GM18505 (cell line): ENCODE data around the gene CSDE1.

Experiments
- ATAC-seq: cut with Tn5 transposase; IDR thresholded peaks from one replicate; pipeline ENCODE4 v1.9.1; 2021; ENCODE audit not compliant: unreplicated experiment
- POLR2A ChIP-seq: IDR thresholded peaks from 4 replicates; pipeline ENCODE4 v1.6.1; 2011; ENCODE audit warnings: borderline replicate concordance; ENCODE audit not compliant: insufficient read depth, insufficient read length; ENCODE audit errors: extremely low read depth

Gene CSDE1

GRCh38 chr1:114729782-114730181 lies 28.0 kb downstream of the CSDE1 start:
- no peak for ATAC-seq
- TF ChIP-seq POLR2A = no peak

- TF ChIP-seq POLR2A = no peak
- ATAC-seq = no peak
Observed at GRCh38 chr1:114728553-114728952, 29.2 kb downstream of the CSDE1 start.

GRCh38 chr1:114725230-114725629 lies 32.6 kb downstream of the CSDE1 start:
- no peak for ATAC-seq
- TF ChIP-seq POLR2A = no peak

- TF ChIP-seq POLR2A = no peak
- ATAC-seq = no peak
Observed at GRCh38 chr1:114723915-114724314, 33.9 kb downstream of the CSDE1 start.

- ATAC-seq = no peak
- no peak for TF ChIP-seq POLR2A
Observed at GRCh38 chr1:114723457-114723856, 34.3 kb downstream of the CSDE1 start.

GRCh38 chr1:114720492-114720891 lies 37.3 kb downstream of the CSDE1 start:
- no peak for ATAC-seq
- TF ChIP-seq POLR2A = no peak

- no peak for ATAC-seq
- no peak for TF ChIP-seq POLR2A
Observed at GRCh38 chr1:114719424-114719787, 38.4 kb downstream of the CSDE1 start.

- TF ChIP-seq POLR2A = no peak
- no peak for ATAC-seq
Observed at GRCh38 chr1:114718661-114719423, 38.9 kb downstream of the CSDE1 start.

GRCh38 chr1:114716304-114717170 lies 41.2 kb downstream of the CSDE1 start, which contains the start of gene NRAS:
TSS of gene NRAS (minus strand) at chr1:114716771. CDS start at chr1:114716160, 611 bp downstream.
- ATAC-seq = peak; percentile 97
- peak; percentile 90 for TF ChIP-seq POLR2A

- no peak for ATAC-seq
- TF ChIP-seq POLR2A = no peak
Observed at GRCh38 chr1:114715952-114716303, 41.9 kb downstream of the CSDE1 start.

GRCh38 chr1:114712977-114713376 lies 44.8 kb downstream of the CSDE1 start:
- no peak for ATAC-seq
- TF ChIP-seq POLR2A = no peak

GRCh38 chr1:114710360-114710759 lies 47.4 kb downstream of the CSDE1 start:
- ATAC-seq = no peak
- TF ChIP-seq POLR2A = no peak

GRCh38 chr1:114707604-114708003 lies 50.2 kb downstream of the CSDE1 start:
- no peak for TF ChIP-seq POLR2A
- no peak for ATAC-seq

- no peak for ATAC-seq
- no peak for TF ChIP-seq POLR2A
Observed at GRCh38 chr1:114703242-114703641, 54.5 kb downstream of the CSDE1 start.

GRCh38 chr1:114702737-114703136 lies 55.0 kb downstream of the CSDE1 start:
- no peak for TF ChIP-seq POLR2A
- ATAC-seq = no peak

GRCh38 chr1:114701931-114702330 lies 55.9 kb downstream of the CSDE1 start:
- ATAC-seq = no peak
- no peak for TF ChIP-seq POLR2A
